Tibial nerve (tissue), 4 donors: ENCODE results near the gene LRTM2.

Source experiments
- CTCF ChIP-seq, 5 experiments: fragments of 200-600 bp in 3 of 5; fragments of 450-650 bp in 2 of 5; sonication (generic) in 3 of 5; IDR thresholded peaks; one replicate each; pipeline ENCODE4 v1.5.1; 2016 to 2019; ENCODE audit warnings: antibody characterized with exemption in 5 of 5, mild to moderate bottlenecking in 3 of 5, moderate library complexity in 2 of 5
- EP300 ChIP-seq, 2 donors: sonication (generic); formaldehyde crosslinking; IDR thresholded peaks; one replicate each; pipeline ENCODE4 v1.6.1; 2017; ENCODE audit warnings: antibody characterized with exemption in 2 of 2, mild to moderate bottlenecking in 1 of 2
- POLR2A ChIP-seq, 2 donors: fragments of 450-650 bp; IDR thresholded peaks; one replicate each; pipeline ENCODE4 v1.6.1; 2017; ENCODE audit warnings: antibody characterized with exemption in 2 of 2, mild to moderate bottlenecking in 2 of 2, moderate library complexity in 2 of 2

GRCh38 chr12:1801303-1801975, 18.9 kb upstream of the LRTM2 start:
- no peak for TF ChIP-seq CTCF (IDR thresholded peaks at IDR 0.05)
- no peak for TF ChIP-seq EP300 (IDR thresholded peaks at IDR 0.05)
- TF ChIP-seq POLR2A (IDR thresholded peaks at IDR 0.05), result no peak
